Activated T-helper 17 cell treated with anti-CD3 and anti-CD28 coated beads, Interleukin-2, amount 50 U/mL, for 72 hours (primary cell): ENCODE data around the gene PAQR4. TPM values are rescaled to one million over a fixed set of nuclear protein-coding genes. Genes with fewer than 3 reads are reported as not detected.

Experiments
- ATAC-seq: fragments of 150-1000 bp; cut with Tn5 transposase; replicated peaks from 2 replicates; pipeline ENCODE4 v1.10.0; 2021; ENCODE audit warnings: mild to moderate bottlenecking, moderate library complexity
- H3K27ac Mint-ChIP-seq: one replicate; pipeline ENCODE4 v1.8.0; 2022; ENCODE audit warnings: mixed read lengths
- H3K27me3 Mint-ChIP-seq: one replicate; pipeline ENCODE4 v1.8.0; 2022; ENCODE audit warnings: mixed read lengths
- H3K36me3 Mint-ChIP-seq: one replicate; pipeline ENCODE4 v1.8.0; 2022; ENCODE audit warnings: low read depth, mild to moderate bottlenecking, mixed read lengths
- H3K4me1 Mint-ChIP-seq: one replicate; pipeline ENCODE4 v1.8.0; 2022; ENCODE audit warnings: mixed read lengths
- H3K4me3 Mint-ChIP-seq: one replicate; pipeline ENCODE4 v1.8.0; 2022; ENCODE audit warnings: mild to moderate bottlenecking, mixed read lengths
- H3K9me3 Mint-ChIP-seq: one replicate; pipeline ENCODE4 v1.8.0; 2022; ENCODE audit warnings: mixed read lengths
- total RNA-seq, 2 donors: library from RNA; stranded (reverse); gene quantifications; one replicate each; pipeline ENCODE4 v1.2.3, GENCODE V29; 2022

PAQR4 gene
- total RNA-seq, 2 donors from 2014 or later = 24.4 to 41.4 TPM

DNA sequence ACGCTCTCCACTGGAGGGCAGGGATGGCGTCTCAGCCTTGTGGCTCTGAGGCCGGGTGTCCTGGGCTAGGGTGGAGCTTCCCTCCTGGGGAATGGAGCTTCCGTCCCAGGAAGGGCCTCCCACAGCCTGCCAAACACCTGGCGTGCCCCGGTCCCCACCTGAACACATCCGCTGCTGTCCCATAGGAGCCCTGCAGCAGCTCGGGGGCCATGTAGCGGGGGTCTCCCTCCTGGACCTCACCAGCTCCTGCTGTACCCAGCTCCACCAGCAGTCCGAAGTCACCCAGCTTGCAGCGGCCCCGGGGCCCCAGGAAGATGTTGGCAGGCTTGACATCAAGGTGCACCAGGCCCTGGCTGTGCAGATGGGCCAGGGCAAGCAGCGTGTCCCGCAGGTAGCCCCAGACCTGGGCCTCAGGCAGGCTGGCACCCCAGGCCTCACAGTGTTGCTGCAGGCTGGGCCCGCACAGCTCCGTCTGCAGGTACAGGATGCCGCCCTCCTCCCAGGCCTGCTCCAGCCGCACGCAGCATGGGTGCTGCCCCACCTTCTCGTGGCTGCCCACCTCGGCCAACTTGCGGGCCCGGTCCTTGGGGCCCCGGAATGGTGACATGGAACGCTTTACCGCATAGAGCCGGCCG lies 6.1 kb downstream of the PAQR4 start:
- Mint-ChIP-seq H3K4me1 (peaks cover 6% of the 10 kb centered on the region), H3K4me3 (no peak overlapping the region), H3K9me3 (no peaks in the 10 kb centered on the region), H3K27me3 (no peaks in the 10 kb centered on the region), H3K27ac (no peak overlapping the region), H3K36me3 (peaks cover 45% of the 10 kb centered on the region)
- ATAC-seq = no peak

DNA sequence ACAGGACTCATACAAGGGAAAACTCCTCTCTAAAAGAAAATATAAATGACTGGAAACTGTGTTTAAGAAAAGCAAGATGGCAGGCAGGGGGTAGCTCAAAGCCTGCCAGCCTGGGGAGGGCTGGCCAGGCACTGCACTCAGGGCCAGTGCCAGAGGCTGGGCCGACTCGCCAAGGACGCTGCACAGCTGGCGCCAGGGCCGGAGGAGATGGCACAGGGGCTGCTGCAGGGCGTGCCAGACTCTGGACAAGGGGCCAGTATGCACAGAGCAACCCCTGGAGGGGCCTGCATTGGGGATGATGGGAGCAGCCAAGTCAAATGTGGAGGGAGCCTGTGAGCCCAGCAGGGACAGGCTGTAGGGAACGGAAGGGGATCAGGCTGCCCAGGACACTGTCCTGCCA lies 7.1 kb downstream of the PAQR4 start:
- Mint-ChIP-seq H3K9me3 (no peaks in the 10 kb centered on the region), H3K27me3 (no peaks in the 10 kb centered on the region), H3K36me3 (peaks cover 45% of the 10 kb centered on the region), H3K4me3 (no peak overlapping the region), H3K4me1 (peaks cover 6% of the 10 kb centered on the region), H3K27ac (no peak overlapping the region)
- ATAC-seq = no peak

DNA sequence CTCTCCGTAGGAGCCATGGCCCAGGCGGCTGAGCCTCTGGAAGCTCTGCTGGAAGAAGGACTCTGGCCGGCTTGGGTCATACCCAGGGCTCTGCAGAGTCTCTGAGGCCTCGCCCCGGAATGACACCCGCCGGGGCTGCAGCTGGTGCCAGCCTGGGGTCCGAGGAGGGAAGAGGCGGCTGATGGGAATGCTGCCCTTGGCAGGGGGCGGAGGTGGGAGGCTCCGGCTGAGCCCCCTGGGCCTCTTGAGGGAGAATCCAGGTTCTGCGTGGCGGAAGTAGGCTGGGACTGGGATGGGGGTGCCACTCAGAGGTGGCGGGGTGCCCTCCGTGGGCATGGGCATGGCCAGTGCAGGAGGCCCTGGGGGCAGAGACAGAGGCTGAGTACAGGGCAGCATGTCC lies 7.5 kb downstream of the PAQR4 start:
- peaks cover 45% of the 10 kb centered on the region for H3K36me3 Mint-ChIP-seq
- no peak for ATAC-seq
- no peaks in the 10 kb centered on the region for H3K27me3 Mint-ChIP-seq
- H3K4me1 Mint-ChIP-seq = peaks cover 7% of the 10 kb centered on the region
- H3K27ac Mint-ChIP-seq = no peak overlapping the region
- H3K9me3 Mint-ChIP-seq = no peaks in the 10 kb centered on the region
- no peak overlapping the region for H3K4me3 Mint-ChIP-seq

DNA sequence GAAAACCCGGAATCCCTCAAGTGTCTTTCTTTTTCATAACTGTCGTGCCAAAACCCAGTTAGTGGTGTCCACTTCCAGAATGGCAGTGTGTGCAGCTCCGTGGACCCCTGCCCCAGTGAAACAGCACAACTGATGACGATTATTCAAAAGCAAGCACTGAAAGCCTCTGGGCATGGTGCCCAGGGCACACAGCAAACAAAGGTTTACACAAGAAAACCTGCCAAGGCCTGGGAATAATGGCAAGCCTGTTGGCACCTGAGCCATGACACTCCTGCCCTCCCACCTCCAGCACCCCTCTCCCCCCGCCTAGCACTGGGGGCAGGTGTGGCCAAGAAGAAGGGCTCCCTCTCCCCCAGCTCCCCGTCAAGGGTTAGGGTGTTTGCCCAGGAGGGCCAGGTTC lies 8.3 kb downstream of the PAQR4 start:
- Mint-ChIP-seq H3K27me3 (no peaks in the 10 kb centered on the region), H3K9me3 (no peaks in the 10 kb centered on the region), H3K4me1 (peaks cover 3% of the 10 kb centered on the region)

DNA sequence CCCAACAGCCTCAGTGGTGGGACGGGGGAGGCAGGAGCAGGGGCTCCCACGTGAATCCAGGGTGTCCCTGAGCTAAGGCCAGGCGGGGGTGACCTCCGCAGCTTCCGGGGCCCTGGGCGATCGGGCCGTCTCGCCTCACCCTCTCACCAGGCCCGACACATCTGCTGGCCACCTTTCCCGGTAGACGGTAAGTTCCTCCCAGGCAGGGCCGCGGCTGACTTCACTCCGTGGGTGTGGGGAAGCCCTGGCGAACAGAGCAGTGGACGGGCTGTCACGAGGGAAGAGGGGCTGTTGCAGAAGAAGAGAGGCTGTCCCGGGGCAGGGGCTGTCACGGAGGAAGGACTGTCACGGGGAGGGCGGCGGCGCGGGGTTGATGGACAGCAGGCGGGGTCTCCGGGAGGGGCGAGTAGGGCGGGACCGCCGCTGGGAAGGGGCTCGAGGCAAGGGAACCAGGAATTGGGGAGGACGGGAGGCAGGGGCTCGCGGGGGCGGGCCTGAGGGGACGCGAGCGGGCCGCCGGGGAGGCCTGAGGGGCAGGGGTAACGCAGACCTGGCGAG lies 10.6 kb downstream of the PAQR4 start:
- no peaks in the 10 kb centered on the region for H3K27me3 Mint-ChIP-seq
- H3K4me3 Mint-ChIP-seq = peak overlapping the region; percentile 84
- H3K27ac Mint-ChIP-seq = no peak overlapping the region
- H3K9me3 Mint-ChIP-seq = no peaks in the 10 kb centered on the region
- H3K4me1 Mint-ChIP-seq = peaks cover 3% of the 10 kb centered on the region
- ATAC-seq = peak; percentile 16
- peaks cover 33% of the 10 kb centered on the region for H3K36me3 Mint-ChIP-seq

More for the DNA sequence above, 8.3 kb downstream of the PAQR4 start:
- no peak for ATAC-seq
- Mint-ChIP-seq H3K36me3 (peaks cover 37% of the 10 kb centered on the region), H3K27ac (no peak overlapping the region), H3K4me3 (no peak overlapping the region)

GRCh38 chr16:2980227-2981176 lies 11.4 kb downstream of the PAQR4 start, which contains the start of gene PKMYT1:
PKMYT1 (minus strand) TSS chr16:2980446; CDS start chr16:2979657, 789 bp downstream.
- Mint-ChIP-seq H3K4me3 (peak within 1 kb of the TSS; percentile 84), H3K27me3 (no peaks in the 10 kb centered on the region), H3K4me1 (peaks cover 3% of the 10 kb centered on the region), H3K27ac (peak within 1 kb of the TSS; percentile 88), H3K9me3 (no peaks in the 10 kb centered on the region), H3K36me3 (peaks cover 33% of the 10 kb centered on the region)
- ATAC-seq = peak; percentile 88

DNA sequence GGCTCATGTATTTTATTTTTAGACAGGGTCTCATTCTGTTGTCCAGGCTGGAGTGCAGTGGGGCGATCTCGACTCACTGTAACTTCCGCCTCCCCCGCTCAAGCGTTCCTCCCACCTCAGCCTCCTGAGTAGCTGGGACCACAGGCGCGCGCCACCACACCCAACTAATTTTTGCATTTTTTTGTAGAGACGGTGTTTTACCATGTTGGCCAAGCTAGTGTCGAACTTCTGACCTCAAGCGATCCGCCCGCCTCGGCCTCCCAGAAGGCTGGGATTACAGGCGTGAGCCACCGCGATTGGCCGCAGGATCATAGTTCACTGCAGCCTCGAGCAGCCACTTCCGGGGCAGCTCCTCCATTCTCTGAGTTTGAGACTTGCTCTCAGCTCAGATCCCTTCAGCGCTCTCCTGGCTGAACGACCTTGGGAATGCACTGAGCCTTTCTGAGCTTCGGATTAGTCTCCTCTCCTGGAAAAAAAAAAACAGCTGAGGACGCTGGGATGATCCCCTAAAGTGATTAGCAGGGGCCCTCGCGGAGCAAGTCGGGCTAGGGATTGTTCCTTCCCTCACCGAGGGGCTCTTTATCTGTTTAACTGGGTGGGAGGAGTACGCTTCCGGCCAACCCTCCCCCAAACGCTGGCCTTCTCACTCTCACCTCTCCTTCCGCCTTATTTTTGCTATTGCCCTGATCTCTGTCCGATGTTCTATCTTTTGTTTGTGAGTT lies 12.2 kb downstream of the PAQR4 start:
- Mint-ChIP-seq H3K36me3 (peaks cover 26% of the 10 kb centered on the region), H3K4me1 (peaks cover 3% of the 10 kb centered on the region), H3K4me3 (peak overlapping the region; percentile 84), H3K27ac (peak overlapping the region; percentile 88), H3K27me3 (no peaks in the 10 kb centered on the region), H3K9me3 (no peaks in the 10 kb centered on the region)
- ATAC-seq = no peak

GRCh38 chr16:2981899-2982250 lies 12.7 kb downstream of the PAQR4 start:
- Mint-ChIP-seq H3K4me1 (peaks cover 3% of the 10 kb centered on the region), H3K4me3 (peak overlapping the region; percentile 84), H3K27ac (peak overlapping the region; percentile 88), H3K36me3 (peaks cover 22% of the 10 kb centered on the region), H3K9me3 (no peaks in the 10 kb centered on the region), H3K27me3 (no peaks in the 10 kb centered on the region)
- ATAC-seq = no peak

- H3K4me3 Mint-ChIP-seq = peak overlapping the region; percentile 84
- H3K27me3 Mint-ChIP-seq = no peaks in the 10 kb centered on the region
- H3K27ac Mint-ChIP-seq = no peak overlapping the region
Observed at GRCh38 chr16:2982402-2982801, 13.3 kb downstream of the PAQR4 start.

GRCh38 chr16:2983706-2984136 lies 14.6 kb downstream of the PAQR4 start:
- Mint-ChIP-seq H3K9me3 (no peaks in the 10 kb centered on the region), H3K4me3 (peak overlapping the region; percentile 49), H3K36me3 (peaks cover 7% of the 10 kb centered on the region), H3K27ac (no peak overlapping the region), H3K4me1 (peaks cover 3% of the 10 kb centered on the region), H3K27me3 (no peaks in the 10 kb centered on the region)
- ATAC-seq = peak; percentile 70

More at GRCh38 chr16:2982402-2982801, 13.3 kb downstream of the PAQR4 start:
- H3K4me1 Mint-ChIP-seq = peaks cover 3% of the 10 kb centered on the region
- no peak for ATAC-seq
- H3K9me3 Mint-ChIP-seq = no peaks in the 10 kb centered on the region
- peaks cover 17% of the 10 kb centered on the region for H3K36me3 Mint-ChIP-seq

GRCh38 chr16:2985462-2985861 lies 16.3 kb downstream of the PAQR4 start:
- Mint-ChIP-seq H3K27me3 (peaks cover 3% of the 10 kb centered on the region), H3K27ac (no peak overlapping the region), H3K9me3 (no peaks in the 10 kb centered on the region), H3K36me3 (no peaks in the 10 kb centered on the region), H3K4me1 (peaks cover 3% of the 10 kb centered on the region), H3K4me3 (no peak overlapping the region)
- no peak for ATAC-seq

DNA sequence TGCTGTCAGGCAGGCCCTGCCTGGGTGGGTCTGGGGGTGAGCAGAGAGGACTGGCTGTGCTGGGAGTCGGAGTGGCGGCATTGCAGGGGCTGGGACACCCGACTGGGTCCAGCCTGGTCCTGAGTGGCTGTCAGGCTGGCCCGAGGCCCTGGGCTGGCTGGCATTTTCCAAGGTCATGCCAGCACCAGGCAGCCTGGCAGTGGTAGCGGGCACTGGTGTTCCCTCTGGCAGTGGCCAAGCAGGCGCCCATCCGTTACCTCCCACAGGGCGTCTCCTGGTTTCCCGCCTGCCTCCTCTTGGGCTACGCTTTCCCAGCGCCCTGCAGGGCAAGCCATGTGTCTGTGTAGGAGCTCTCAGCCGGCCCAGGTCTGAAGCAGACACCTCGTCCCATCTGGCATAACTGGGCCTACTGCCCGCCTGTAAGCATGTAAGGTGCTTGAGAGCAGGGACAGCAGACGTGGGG lies 16.8 kb downstream of the PAQR4 start:
- H3K36me3 Mint-ChIP-seq = no peaks in the 10 kb centered on the region

DNA sequence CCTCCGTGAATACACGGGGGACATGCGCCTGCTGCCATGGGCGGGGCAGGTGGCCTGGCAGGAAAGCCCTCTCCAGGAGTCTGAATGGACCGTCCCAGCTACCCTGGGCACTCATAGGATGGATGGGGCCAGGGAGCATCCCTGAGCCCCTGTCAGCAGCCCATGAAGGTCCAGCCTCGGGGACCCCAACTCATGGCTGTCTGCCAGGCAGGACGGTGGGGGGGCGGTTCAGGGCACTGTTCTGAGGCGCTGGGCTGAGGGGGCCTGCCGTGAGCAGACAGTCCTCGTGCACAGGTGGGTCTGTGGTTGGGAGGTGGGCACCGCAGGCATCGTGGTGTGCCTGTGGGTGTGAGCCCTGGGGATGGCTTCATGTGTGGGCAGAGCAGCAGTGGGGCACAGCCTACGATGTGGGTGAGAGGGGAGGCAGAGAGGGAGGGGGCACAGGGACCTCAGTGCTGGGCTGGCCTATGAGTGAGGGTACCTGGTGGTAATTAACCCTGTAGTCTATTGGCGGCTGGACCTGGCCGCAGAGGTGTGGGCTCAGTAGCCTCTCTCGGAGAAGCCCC lies 17.6 kb downstream of the PAQR4 start:
- H3K36me3 Mint-ChIP-seq = no peaks in the 10 kb centered on the region
- no peak overlapping the region for H3K4me3 Mint-ChIP-seq
- peaks cover 3% of the 10 kb centered on the region for H3K27me3 Mint-ChIP-seq
- H3K27ac Mint-ChIP-seq = no peak overlapping the region
- ATAC-seq = no peak
- H3K9me3 Mint-ChIP-seq = no peaks in the 10 kb centered on the region
- peaks cover 3% of the 10 kb centered on the region for H3K4me1 Mint-ChIP-seq

More for the DNA sequence above, 16.8 kb downstream of the PAQR4 start:
- H3K4me3 Mint-ChIP-seq = no peak overlapping the region
- H3K27ac Mint-ChIP-seq = no peak overlapping the region
- no peaks in the 10 kb centered on the region for H3K9me3 Mint-ChIP-seq
- peaks cover 3% of the 10 kb centered on the region for H3K4me1 Mint-ChIP-seq
- ATAC-seq = no peak
- H3K27me3 Mint-ChIP-seq = peaks cover 3% of the 10 kb centered on the region

- no peaks in the 10 kb centered on the region for H3K36me3 Mint-ChIP-seq
- no peak overlapping the region for H3K4me3 Mint-ChIP-seq
- no peaks in the 10 kb centered on the region for H3K9me3 Mint-ChIP-seq
- H3K4me1 Mint-ChIP-seq = no peaks in the 10 kb centered on the region
- no peak for ATAC-seq
- H3K27ac Mint-ChIP-seq = no peak overlapping the region
- peaks cover 3% of the 10 kb centered on the region for H3K27me3 Mint-ChIP-seq
Observed at GRCh38 chr16:2987286-2987685, 18.1 kb downstream of the PAQR4 start.
